Measurements from ENCODE around the gene UEVLD.

UEVLD gene

GRCh38 chr11:18618342-18619025, 29.9 kb upstream of the UEVLD start:
- no peak for DNase-seq (ENCODE audit: low spot score)

DNA sequence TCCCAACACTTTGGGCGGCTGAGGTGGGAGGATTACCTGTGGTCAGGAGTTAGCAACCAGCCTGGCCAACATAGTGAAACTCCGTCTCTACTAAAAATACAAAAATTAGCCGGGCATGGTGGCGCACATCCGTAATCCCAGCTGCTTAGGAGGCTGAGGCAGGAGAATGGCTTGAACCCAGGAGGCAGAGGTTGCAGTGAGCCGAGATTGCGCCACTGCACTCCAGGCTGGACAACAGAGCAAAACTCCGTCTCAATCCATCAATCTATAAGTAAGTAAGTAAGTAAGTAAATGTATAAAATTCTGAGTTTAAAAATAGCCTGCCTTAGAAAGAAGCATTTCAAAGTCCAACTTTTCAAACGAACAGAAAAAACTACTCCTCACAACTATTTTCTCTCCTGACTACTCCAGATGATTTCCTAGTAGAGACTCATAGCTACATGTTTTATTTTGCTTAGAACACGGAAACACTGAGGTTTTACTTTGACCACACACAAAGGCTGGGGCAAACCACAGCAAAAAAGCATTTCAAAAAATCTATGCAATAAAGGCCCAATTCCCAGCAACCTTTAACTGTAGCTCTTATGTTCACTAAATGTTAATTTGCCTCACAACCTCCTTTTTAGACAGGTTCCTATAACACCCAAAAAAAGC, 29.3 kb upstream of the UEVLD start:
- no peak for TF ChIP-seq CTCF (IDR thresholded peaks at IDR 0.05; ENCODE audit: extremely low read depth, missing control alignments)
- DNase-seq (ENCODE audit: low spot score), result no peak

More at GRCh38 chr11:18618342-18619025, 29.9 kb upstream of the UEVLD start:
- no peak for TF ChIP-seq CTCF (IDR thresholded peaks at IDR 0.05; ENCODE audit: extremely low read depth, missing control alignments)

GRCh38 chr11:18615628-18616392, 27.3 kb upstream of the UEVLD start:
- no peak for TF ChIP-seq CTCF (IDR thresholded peaks at IDR 0.05; ENCODE audit: extremely low read depth, missing control alignments)
- DNase-seq (ENCODE audit: low spot score), result peak; percentile 75

DNA sequence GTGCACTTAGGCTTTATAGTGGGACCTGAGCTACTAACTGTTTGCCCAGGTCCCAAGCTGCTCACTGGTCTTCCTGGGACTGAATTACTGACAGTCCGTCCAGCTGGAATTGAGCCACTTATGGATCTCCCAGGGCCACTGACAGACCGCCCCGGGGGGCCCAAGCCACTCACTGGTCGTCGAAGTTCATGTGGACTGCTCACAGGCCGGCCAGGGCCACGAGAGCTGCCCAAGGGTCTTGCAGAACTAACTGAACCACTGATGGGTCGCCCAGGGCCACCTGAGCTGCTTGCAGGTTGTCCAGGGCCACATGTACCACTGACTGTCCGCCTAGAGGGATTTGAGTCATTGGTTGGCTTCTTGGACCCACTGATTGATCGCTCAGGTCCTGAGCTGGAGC, 26.1 kb upstream of the UEVLD start:
- TF ChIP-seq CTCF (IDR thresholded peaks at IDR 0.05; ENCODE audit: extremely low read depth, missing control alignments), result no peak

DNA sequence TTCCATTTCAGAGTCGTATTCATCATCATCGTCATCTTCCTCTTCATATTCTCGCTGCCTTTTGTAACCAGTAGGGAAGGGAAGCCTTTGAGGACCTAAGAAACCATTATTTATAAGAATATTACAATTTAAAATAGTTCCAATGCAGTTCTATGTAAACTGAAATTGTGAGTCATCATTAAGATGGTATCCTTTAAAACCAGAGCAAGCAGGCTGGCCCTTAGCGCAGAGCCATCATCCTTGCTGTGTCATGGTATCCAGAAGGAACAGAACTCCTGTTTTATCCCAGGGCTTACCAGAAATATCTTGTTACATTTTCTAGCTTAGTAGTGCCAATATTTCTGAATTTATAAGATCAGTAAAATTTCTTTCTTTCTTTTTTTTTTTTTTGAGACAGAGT, 23.9 kb upstream of the UEVLD start:
- TF ChIP-seq CTCF (IDR thresholded peaks at IDR 0.05; ENCODE audit: extremely low read depth, missing control alignments), result no peak
- no peak for DNase-seq (ENCODE audit: low spot score)

More for the DNA sequence above, 26.1 kb upstream of the UEVLD start:
- DNase-seq (ENCODE audit: low spot score), result no peak

DNA sequence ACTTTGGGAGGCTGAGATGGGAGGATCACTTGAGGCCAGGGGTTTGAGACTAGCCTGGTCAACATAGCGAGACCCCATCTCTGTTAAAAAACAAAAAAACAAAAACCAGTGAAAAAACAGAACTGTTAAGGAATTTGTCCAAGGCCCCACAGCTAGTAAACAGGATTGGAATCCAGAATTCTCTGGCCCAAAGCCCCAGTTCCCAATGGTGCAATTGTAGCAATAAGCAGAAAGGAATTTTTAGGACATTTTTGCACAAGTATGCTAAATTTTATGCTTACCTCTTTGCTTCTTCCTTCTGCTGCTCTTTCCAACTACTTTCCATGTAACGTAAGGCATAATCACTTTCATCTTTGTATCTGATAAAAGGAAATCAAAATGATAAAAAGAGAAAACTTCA, 22.7 kb upstream of the UEVLD start:
- DNase-seq (ENCODE audit: low spot score), result no peak
- no peak for TF ChIP-seq CTCF (IDR thresholded peaks at IDR 0.05; ENCODE audit: extremely low read depth, missing control alignments)

DNA sequence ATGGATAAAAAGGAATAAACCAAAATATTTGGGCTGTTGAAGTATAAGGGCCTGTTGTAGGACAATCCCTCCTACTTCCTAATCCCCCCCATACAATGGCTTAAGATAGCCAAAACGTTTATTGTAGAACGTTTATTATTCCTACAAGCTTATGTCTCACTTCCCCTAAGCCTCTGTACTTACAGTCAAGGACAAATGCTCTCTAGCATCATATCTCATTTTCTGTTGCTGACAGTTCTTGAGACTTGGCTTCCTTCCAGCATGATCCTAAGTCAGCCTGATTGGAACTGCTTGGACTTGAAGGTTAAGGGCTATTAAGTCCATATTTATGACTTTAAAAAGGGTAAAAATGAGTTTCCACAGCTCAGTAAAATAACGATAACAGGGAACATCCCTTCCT, 19.8 kb upstream of the UEVLD start:
- no peak for DNase-seq (ENCODE audit: low spot score)
- TF ChIP-seq CTCF (IDR thresholded peaks at IDR 0.05; ENCODE audit: extremely low read depth, missing control alignments), result no peak

Measured in GM20000 (cell line).